HG02870 (cell line): ENCODE data around the gene FKBP5.

Experiments
- ATAC-seq: cut with Tn5 transposase; IDR thresholded peaks from one replicate; pipeline ENCODE4 v1.9.1; 2021; ENCODE audit warnings: mild to moderate bottlenecking, moderate library complexity; ENCODE audit not compliant: unreplicated experiment

Gene FKBP5

DNA sequence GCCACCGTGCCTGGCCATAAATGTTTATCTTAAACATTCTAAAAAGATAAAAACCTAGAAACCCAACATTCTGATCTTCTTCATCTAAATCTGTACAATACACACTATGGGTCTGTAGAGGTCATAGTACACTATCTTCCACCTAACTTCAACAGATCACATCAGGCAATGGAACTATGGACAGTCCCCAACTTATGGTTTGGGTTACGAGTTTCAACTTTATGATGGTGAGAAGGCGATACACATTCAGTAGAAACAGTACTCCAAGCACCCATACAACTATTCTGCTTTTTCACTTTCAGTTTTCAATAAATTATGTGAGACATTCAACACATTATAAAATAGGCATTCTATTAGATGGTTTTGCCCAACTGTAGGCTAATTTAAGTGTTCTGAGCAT, 23.1 kb downstream of the FKBP5 start:
- no peak for ATAC-seq

DNA sequence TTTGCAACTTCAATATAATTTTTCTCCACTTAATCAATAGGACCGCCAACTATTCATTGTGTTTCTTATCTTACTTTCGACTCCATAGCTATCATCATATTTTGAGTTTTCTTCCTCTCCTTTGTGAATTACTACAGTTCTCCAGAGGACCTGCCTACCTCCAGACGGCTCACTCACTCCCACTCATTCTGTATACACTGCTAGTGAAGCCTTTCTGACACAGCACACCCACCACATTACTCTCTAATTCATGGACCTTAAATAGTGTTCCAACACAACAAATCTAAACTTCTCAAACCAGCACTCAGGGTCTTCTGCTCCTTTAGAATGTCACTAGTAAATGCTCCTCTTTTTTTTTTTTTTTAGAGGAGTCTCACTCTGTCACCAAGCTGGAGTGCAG, 23.8 kb downstream of the FKBP5 start:
- no peak for ATAC-seq

GRCh38 chr6:35663447-35664235, 25.1 kb downstream of the FKBP5 start:
- no peak for ATAC-seq

GRCh38 chr6:35662999-35663398, 25.7 kb downstream of the FKBP5 start:
- no peak for ATAC-seq

DNA sequence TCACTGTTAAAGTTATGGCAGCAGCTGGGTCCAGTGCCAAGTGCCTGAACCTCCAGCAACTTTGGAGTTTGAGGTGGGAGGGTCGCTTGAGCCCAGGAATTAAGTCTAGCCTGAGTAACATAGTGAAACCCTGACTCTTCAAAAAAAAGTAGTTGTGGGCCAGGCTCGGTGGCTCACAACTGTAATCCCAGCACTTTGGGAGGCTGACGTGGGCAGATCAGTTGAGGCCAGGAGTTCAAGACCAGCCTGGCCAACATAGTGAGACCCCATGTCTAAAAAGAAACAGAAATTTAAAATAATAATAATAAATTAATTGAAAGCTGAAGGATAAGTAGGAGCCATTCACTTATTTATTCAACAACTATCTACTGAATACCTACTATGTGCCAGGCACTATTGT, 33.8 kb downstream of the FKBP5 start:
- no peak for ATAC-seq

DNA sequence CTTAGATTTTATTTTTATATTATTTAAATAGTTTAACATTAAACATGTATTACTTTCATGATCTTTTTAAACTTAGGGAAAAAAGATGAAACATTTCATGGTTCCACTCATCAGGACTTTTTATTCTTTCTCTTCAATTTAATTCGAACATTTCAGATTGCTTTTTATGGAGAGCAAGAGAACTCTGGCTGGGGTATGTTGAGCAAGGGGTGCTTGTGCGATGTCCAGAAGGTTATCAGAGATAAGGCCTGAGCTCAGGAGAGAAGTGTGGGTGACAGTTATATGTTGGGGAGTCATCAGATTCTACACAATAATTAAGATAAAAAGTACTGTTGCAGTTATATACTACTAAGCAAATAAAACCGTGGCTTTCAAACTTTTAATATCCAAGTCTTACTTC, 37.5 kb downstream of the FKBP5 start:
- no peak for ATAC-seq

GRCh38 chr6:35650015-35650414, 38.7 kb downstream of the FKBP5 start:
- ATAC-seq = no peak

- ATAC-seq = no peak
Measured at GRCh38 chr6:35648203-35648602, 40.5 kb downstream of the FKBP5 start.

GRCh38 chr6:35647400-35647799, 41.3 kb downstream of the FKBP5 start:
- no peak for ATAC-seq

GRCh38 chr6:35643162-35643535, 45.6 kb downstream of the FKBP5 start:
- ATAC-seq = no peak

DNA sequence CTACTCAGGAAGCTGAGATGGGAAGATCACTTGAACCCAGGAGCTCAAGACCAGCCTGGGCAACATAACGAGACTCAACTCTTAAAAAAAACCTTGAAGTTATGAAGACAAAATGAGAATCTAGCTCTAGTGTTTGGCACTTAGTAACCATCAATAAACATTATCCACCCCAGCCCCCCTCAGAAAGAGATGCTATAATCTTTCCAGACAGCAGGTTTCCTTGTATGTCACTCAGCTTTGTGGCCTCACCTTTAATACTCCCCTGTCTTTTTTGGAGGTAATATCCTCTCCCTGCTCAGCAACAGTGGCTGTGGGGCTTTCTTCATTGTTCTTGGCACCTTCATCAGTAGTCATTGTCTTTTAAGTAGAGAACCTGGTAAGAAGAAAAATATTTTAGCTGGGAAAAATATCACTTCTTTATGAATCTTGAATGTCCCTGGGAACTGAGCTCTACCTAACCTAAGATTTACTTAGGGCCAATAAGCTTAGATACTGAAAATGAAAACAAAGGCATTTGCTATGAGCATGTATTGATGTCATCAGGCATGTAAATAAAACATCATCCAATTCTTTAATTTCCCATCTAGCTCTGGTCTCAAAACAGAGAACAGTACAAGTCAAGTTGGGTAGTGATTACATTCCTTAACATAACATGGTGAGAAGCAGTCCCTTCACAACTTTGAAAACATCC, 46.1 kb downstream of the FKBP5 start:
- ATAC-seq = no peak

GRCh38 chr6:35640017-35640664, 48.6 kb downstream of the FKBP5 start:
- no peak for ATAC-seq

DNA sequence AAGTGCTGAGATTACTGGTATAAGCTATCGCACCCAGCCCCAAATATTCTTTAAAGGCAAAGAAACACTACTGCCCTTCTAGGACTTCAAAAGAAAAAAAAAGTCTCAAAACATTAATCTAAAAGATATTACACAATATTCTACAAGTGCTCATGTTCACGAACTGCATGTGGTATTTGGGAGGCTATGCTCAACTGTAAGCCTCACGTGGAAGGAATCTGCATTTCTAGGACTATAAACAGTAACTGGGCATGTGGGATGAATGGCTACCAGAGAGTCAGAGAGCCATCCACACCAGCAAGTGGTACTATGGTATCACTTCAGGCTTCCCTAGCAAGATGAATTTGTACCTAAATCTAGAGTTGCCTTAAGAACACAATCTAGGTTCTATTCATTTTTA, 50.0 kb downstream of the FKBP5 start:
- ATAC-seq = no peak

DNA sequence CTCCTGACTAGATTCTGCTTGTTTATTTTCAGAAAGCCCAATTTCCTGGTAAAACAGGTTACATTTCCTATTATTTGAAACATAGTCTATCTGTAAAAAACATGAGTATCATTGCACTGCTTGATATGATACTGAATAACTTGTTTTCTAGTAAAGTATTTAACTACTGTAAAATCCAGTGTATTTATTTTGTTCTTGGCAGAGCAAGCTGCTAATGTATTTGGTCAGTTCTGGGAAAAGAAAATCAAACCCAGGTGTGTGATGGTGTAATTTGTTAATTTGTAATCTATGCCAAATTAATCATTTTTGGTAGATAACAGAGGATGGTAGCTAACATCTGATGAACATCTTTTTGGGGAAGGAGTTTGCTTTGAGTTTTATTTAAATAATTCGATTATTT, 50.8 kb downstream of the FKBP5 start:
- no peak for ATAC-seq

- no peak for ATAC-seq
Measured at GRCh38 chr6:35635601-35636597, 52.8 kb downstream of the FKBP5 start.

GRCh38 chr6:35634316-35634715, 54.4 kb downstream of the FKBP5 start:
- no peak for ATAC-seq

- ATAC-seq = no peak
Measured at GRCh38 chr6:35633579-35634089, 55.1 kb downstream of the FKBP5 start.

GRCh38 chr6:35629876-35630378, 58.8 kb downstream of the FKBP5 start:
- no peak for ATAC-seq

- no peak for ATAC-seq
Measured at GRCh38 chr6:35626401-35626800, 62.3 kb downstream of the FKBP5 start.

- ATAC-seq = no peak
Measured at GRCh38 chr6:35624341-35625070, 64.2 kb downstream of the FKBP5 start.
